AG08395 (cell line): ENCODE results near the gene DEF6.
"Not testable (repeated sequence)": the region's sequence is repeated elsewhere in the genome, so short reads cannot be mapped to it uniquely, and the experiment has no call there.

Experiments
- DNase-seq: peaks from one replicate; pipeline ENCODE4 v3.0.0; 2012; ENCODE audit warnings: mixed read lengths, low spot score

Gene DEF6

DNA sequence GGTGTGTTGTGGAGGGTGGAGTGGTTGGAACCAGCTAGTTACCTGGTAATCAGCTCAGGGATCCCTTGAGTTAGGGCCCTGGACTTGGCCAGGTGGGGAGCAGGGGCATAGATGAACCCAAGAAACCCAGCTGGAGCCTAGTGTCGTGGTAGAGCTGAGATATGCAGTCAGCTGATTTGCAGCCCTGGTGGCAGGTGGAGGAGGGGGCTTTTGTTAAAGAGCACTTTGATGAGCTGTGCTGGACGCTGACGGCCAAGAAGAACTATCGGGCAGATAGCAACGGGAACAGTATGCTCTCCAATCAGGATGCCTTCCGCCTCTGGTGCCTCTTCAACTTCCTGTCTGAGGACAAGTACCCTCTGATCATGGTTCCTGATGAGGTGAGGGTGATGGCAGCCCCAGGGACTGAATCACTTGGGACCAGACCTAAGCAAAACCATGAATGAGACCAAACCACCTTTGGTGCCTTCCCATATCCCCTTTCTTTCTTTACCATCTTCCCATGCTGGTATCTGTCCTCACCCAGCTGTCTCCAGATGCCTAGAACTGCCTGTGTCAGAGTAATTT is 12.7 kb downstream of the DEF6 start:
- no peak for DNase-seq

- DNase-seq = no peak
These were observed 13.9 kb downstream of the DEF6 start for GRCh38 chr6:35311390-35312075.

DNA sequence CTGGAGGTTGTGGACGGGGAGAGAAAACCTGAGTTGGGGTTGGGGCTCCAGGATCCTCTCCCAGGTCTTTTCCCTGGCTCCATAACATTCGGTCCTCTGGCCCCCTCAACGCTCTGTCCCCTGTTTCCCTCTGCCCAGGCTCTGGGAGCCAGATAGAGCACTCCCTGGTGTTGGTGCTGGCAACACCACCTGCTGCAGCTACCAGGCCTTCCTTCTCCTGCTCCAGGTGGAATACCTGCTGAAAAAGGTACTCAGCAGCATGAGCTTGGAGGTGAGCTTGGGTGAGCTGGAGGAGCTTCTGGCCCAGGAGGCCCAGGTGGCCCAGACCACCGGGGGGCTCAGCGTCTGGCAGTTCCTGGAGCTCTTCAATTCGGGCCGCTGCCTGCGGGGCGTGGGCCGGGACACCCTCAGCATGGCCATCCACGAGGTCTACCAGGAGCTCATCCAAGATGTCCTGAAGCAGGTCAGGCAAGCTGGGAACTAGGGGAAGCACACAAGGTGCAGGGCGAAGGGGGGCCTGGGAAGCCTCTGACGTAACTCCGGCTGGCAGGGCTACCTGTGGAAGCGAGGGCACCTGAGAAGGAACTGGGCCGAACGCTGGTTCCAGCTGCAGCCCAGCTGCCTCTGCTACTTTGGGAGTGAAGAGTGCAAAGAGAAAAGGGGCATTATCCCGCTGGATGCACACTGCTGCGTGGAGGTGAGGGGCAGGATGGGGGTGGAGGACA is 14.6 kb downstream of the DEF6 start:
- no peak for DNase-seq

- DNase-seq = no peak
These were observed 15.2 kb downstream of the DEF6 start for GRCh38 chr6:35312807-35313206.

- no peak for DNase-seq
These were observed 20.0 kb downstream of the DEF6 start for GRCh38 chr6:35317483-35318195.

DNA sequence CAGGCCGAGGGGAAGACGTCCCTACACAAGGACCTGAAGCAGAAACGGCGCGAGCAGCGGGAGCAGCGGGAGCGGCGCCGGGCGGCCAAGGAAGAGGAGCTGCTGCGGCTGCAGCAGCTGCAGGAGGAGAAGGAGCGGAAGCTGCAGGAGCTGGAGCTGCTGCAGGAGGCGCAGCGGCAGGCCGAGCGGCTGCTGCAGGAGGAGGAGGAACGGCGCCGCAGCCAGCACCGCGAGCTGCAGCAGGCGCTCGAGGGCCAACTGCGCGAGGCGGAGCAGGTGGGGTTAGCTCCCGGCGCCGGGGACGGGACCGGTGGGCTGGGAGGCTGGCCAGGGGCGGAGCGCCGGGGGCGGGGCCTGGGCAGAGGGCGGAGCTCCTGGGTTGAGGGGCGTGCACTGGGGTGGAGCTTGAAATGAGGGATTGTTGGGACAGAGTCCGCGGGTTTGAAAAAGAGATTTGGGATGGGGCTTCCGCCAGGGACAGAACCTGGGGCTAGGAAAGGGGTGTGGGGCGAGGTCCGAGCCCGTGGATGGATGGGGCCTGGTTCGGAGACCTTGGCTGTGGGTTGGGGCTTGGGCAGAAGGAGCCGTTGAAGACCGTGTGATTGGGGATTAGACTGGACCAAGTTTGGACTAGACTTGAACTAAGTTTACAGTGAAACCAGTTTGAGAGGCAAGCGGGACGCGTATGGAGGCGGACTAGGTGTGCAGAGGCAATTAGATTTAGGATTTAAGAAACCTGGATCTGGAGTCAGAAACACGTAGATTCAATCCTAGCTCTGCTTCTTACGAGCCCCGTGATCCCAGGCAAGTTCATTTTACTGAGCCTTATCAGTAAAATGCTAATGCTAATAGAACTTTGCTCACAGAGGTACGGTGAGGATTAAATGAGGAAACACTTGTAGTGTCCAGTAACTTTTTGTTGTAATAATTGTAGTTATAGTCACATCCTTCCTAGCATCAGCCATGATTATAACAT is 20.9 kb downstream of the DEF6 start:
- DNase-seq = peak; percentile 93

DNA sequence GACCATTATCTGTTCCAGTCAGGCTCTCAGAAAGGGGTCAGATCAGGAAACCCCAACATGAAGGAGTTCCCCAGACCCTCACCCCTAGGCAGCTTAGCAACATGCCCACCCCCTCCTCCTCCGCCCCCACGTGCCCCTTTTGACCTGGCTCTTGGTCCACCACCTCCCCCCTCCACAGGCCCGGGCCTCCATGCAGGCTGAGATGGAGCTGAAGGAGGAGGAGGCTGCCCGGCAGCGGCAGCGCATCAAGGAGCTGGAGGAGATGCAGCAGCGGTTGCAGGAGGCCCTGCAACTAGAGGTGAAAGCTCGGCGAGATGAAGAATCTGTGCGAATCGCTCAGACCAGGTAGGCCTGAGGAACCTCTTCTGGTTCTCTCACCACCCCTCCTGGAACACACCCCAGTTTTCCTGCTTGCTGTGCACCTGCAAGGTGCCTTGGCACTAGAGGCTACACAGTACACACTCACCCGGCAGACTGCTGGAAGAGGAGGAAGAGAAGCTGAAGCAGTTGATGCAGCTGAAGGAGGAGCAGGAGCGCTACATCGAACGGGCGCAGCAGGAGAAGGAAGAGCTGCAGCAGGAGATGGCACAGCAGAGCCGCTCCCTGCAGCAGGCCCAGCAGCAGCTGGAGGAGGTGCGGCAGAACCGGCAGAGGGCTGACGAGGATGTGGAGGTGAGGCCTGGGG is 21.9 kb downstream of the DEF6 start:
- DNase-seq = no peak

GRCh38 chr6:35320031-35320410 is 22.4 kb downstream of the DEF6 start:
- no peak for DNase-seq

DNA sequence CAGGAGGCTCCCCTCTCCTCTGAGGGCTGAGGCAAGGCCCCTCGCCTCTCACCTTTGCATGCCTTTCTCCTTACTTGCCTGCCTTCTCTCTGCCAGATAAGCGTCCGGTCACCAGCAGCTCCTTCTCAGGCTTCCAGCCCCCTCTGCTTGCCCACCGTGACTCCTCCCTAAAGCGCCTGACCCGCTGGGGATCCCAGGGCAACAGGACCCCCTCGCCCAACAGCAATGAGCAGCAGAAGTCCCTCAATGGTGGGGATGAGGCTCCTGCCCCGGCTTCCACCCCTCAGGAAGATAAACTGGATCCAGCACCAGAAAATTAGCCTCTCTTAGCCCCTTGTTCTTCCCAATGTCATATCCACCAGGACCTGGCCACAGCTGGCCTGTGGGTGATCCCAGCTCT is 23.5 kb downstream of the DEF6 start:
- DNase-seq = no peak

- DNase-seq = peak; percentile 74
These were observed 29.9 kb downstream of the DEF6 start for GRCh38 chr6:35327349-35328027.

DNA sequence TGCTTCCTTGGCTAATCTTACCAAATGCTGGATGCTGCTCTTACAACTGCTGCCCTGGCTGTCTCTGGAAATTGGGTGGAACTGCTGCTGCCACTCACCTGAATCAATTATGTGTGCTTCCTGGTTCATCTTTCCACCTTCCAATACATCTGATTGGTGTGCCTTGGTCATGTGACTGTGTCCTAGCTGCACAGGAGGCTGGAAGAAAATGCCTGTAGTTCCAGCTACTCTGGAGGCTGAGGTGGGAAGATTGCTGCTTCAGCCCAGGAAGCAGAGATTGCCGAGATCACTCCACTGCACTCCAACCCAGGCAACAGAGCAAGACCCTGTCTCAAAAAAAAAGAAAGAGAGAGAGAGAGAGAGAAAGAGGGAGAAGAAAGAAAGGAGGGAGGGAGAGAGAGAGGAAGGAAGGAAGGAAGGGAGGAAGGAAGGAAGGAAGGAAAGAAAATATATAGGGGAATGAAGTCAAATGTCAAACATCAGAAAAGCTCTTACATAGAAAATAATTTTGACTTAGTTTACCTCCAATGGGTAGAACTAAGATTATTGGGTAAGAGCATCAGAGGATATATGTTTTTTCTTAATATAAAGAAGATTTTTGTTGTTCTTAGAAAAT is 30.6 kb downstream of the DEF6 start:
- no peak for DNase-seq

- DNase-seq = not testable (repeated sequence)
These were observed 31.3 kb downstream of the DEF6 start for GRCh38 chr6:35328965-35329364.

GRCh38 chr6:35330541-35331119 is 33.0 kb downstream of the DEF6 start:
- no peak for DNase-seq

- DNase-seq = not testable (repeated sequence)
These were observed 34.7 kb downstream of the DEF6 start for GRCh38 chr6:35332074-35332887.

DNA sequence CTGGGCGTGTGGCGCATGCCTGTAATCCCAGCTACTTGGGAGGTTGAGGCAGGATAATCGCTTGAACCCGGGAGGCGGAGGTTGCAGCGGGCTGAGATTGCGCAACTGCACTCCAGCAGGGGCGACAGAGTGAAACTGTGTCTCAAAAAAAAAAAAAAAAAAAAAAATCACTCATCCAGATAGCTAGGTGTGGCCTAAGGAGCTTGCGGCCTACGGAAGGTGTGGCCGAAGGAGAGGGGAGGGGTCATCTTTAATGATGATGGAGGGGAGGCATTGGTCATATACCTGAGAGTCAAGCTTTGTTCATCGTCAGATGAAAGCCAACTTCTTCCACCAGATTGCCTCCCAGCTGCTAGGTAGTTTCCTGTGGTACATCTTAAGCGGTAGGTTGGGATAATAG is 43.9 kb downstream of the DEF6 start:
- DNase-seq = no peak

DNA sequence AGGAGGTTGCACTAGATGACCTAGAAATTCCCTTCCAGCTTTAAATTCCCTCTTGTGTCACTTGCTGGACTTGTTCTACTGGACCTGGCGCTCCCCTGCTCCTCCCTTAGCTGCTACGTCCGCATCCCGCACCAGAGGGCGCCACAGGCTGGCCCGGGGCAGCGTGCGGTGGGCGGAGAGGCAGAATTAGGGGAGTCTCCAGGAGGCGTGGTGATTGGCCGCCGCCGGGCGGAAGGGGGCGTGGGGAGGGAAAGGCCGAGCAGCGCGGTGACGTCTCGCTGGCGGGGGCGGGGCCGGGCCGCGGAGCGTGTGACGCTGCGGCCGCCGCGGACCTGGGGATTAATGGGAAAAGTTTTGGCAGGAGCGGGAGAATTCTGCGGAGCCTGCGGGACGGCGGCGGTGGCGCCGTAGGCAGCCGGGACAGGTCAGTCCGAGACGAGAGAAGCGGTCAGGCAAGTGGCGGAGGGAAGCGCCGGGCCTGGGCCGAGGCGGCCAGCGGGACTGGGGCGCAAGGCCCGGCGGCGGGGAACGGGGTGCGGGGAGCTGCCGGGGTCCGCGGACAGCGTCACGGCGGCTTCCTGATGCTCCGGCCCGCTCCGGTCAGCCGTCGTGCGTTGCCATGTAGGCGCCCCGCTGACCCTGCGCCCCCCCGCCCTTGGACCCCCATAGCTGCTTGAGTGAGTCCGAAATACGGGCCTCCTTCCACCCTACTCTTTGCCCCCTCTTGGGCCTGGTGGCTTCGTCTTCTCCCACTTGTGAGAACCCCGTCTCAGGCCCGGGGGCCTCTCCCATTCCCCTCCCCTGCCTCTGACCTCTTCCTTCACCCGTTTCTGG is 44.9 kb downstream of the DEF6 start, which contains the start of gene PPARD:
TSS of gene PPARD (plus strand) at position 301 of the 834 bp plus-strand sequence. CDS start 68,530 bp downstream, outside the sequence.
- peak; percentile 99 for DNase-seq

DNA sequence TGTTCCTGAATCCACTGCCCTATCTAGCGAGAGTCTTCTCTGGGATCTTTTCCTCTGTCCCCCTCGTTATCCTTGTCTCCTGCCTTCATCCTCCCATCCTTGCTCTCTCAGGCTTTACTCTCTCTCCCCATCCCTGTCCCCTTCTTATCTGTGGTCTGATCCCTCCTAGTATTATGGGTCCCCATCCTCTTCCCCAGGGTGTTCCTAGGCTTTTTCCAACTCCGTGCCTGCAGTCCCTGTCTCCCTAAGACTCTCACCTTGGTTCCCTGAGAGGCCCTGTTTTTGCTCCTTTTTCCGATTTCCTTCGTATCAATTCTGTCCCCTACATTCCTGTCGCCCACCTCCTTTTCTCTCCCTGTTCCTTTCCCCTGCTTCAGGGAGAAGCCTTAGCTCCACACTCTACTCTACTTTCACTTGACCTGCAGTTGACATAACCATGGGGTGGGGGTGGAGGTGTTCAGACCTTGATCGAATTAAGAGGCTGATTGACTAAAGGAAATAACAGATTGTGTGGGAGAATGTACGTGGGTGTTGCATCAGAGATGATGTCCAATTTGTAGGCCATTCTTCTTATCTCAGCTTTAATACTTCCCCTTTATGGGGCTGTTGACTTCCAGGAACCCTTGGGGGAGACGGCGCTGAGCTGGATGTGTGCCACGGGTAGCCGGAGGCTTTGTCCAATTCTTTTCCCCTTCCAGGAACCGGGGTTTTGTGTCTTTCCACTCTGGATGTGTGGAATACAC is 45.6 kb downstream of the DEF6 start:
- no peak for DNase-seq
